GM19324 (cell line): ENCODE measurements around the gene TCF7L1.
"Not testable (repeated sequence)": the region's sequence is repeated elsewhere in the genome, so short reads cannot be mapped to it uniquely, and the experiment has no call there.

ENCODE experiments used
- ATAC-seq: cut with Tn5 transposase; IDR thresholded peaks from one replicate; pipeline ENCODE4 v1.9.1; 2021; ENCODE audit warnings: mild to moderate bottlenecking, moderate library complexity; ENCODE audit not compliant: unreplicated experiment, low FRiP score

The TCF7L1 gene, protein sequence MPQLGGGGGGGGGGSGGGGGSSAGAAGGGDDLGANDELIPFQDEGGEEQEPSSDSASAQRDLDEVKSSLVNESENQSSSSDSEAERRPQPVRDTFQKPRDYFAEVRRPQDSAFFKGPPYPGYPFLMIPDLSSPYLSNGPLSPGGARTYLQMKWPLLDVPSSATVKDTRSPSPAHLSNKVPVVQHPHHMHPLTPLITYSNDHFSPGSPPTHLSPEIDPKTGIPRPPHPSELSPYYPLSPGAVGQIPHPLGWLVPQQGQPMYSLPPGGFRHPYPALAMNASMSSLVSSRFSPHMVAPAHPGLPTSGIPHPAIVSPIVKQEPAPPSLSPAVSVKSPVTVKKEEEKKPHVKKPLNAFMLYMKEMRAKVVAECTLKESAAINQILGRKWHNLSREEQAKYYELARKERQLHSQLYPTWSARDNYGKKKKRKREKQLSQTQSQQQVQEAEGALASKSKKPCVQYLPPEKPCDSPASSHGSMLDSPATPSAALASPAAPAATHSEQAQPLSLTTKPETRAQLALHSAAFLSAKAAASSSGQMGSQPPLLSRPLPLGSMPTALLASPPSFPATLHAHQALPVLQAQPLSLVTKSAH

DNA sequence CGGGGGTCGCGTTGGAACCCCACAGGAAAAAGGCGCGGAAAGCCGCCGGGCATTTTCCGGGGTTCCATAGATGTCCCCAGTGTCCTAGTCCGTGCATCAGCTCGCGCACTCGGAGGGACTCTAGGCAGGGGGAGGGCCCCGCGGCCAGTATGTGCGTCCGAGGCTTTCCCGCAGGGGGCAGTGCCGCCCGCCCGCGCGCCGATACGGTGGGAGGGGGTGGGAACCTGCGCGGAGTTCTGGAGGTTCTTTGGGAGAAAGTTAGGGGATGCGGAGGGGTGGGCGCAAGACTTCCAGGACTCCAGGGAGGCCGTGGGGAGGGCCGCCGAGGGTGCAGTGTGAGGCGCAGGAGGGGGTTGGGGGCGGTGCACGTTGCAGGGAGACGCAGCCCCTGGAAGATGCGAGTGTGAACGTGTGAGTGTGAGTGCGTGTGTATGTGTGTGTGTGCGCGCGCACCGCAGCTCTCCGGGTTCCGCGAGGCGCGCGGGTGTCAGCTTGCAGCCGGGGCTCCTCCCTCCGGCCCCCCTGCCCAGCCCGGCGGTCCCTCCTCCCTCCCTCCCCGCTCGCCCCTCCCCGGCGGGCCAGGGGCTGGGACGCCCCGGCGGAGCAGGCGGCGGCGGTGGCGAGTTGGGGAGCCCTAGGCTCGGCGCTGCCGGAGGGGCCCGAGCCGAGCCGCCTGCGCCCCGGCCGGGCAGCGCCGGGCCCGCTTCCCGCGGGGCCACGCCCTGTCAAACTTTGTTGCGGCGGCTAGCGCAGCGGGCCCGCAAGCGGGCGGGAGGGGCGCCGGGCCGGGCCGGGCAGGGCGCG, at the start of gene TCF7L1:
TSS of gene TCF7L1 (plus strand) at position 559 of the 804 bp plus-strand sequence. CDS start 293 bp downstream, outside the sequence.
- ATAC-seq, result no peak

GRCh38 chr2:85085563-85085962, 47.6 kb upstream of the TCF7L1 start:
- no peak for ATAC-seq

DNA sequence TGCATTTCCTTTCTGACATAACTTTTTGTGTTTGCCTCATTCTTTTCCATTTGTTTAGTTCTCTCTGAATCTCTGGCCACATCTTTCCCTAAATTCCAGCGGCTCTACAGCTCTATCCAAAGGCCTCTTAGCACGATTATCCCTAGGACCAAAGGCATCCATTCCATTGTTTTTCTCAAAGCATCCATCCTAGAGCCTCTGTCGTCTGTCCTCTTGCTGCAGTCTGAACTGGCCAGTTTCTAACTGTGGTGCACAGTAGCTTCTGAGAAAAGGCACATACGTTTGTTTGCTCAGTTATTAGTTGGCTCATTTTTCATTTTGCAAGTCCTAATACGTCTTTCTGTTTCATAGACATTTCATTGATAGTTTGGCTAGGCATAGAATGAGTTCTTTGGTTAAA, 45.7 kb upstream of the TCF7L1 start:
- ATAC-seq, result no peak

GRCh38 chr2:85088921-85089320, 44.3 kb upstream of the TCF7L1 start:
- no peak for ATAC-seq

DNA sequence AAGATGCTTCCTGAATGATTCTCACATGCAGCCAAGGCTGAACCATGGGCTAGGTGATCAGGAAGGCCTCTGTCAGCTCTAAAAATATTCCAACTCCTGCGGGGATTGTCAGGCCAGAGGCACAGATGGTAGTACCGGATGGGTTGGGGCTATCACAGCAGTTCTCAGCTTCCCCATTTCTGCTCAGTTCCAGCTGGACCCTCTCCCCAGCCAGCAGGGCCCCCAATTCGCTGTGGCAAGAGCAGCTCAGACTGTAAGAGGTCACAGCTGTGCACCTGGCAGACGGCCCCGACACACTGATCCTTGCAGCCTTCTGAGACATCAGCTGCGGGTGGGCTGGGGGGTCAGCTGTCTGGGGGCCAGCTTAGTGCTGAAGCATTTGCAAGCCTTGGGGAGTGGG, 43.6 kb upstream of the TCF7L1 start:
- no peak for ATAC-seq

DNA sequence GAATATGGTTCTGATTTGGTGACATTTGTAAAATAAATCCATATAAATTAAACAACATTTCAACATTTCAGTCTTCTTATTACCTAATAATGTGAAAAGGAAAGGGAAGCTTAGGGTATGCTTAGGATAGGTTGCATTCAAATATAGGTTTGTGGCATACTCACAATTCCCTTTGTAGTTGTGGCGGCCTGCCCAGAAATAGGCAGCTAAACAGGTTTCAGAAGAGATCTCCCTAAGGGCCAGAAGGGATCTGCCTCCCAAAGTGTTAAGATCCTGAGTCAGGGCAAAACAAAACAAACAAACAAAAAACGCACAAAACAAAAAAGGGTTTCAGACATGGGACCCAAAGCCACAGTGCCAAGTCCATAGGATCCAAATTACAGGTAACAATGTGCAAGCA, 41.4 kb upstream of the TCF7L1 start:
- no peak for ATAC-seq

GRCh38 chr2:85095094-85095493, 38.1 kb upstream of the TCF7L1 start:
- no peak for ATAC-seq

- ATAC-seq, result no peak
Observed at GRCh38 chr2:85096616-85097015, 36.6 kb upstream of the TCF7L1 start.

DNA sequence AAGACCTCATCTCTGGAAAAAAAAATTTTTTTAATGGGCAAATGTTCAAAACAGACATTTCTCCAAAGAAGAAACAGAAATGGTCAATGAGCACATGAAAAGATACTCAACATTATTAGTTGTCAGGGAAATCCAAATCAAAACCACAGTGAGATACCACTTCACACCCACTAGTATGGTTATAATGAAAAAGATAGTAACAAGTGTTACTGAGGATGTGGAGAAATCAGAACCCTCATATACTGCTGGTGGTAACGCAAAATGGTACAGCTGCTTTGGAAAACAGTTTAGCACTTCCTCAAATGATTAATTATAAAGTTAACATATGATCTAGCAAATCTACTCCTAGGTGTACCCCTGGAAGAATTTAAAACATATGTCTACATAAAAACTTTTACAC, 29.0 kb upstream of the TCF7L1 start:
- ATAC-seq, result no peak

DNA sequence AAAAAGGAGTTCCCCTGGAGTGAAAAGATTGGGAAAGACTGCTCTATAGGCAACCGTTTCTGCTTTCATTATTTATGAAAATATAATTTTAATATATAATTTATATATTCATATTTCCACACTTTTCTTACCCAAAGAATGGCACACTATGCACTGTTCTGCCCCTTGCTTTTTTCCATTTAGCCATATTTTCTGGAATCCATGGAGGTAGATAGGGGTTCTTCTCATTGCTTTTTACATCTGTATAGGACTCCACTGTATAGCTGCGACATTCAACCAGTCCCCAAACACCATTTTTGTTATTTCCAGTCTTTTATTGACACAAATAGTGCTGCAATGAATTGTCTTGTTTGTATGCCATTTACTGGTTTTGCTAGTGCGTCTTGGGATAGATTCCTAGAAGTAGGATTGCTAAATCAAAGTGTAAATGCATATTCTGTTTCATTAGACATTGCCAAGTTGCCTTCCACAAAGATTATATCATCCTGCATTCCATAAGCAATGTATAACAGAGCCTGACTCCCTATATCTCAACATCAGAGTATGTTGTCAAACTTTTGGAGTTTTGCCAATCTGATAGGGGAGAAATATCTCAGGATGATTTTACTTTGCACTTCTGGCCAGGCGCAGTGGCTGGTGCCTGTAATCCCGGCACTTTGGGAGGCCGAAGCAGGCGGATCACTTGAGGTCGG, 26.6 kb upstream of the TCF7L1 start:
- ATAC-seq, result no peak

DNA sequence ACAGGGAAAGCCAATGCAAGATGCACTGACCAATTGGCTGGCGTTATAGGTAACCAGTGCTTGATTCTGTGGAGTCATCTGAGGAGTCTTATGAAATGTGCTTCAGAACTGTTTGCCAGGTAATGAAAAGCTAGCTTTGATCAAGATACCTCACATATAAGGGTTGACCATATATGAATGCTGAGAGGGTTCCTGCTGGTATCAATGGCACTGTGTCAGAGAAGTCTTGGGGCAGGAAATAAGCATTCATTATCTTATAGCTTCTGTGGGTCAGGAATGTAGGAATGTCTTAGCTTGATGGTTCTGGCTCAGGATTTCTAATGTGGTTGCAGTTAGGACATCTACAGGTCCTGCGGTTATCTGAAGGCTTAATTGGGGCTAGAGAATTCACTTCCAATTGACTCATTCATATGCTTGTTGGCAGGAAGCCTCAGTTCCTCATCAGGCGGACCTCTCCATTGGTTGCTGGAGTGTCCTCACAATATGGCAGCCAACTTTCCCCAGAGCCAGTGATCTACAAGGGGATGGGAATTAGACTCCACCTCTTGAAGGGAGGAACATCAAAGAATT, 22.1 kb upstream of the TCF7L1 start:
- ATAC-seq, result no peak

- no peak for ATAC-seq
Observed at GRCh38 chr2:85111819-85112281, 21.3 kb upstream of the TCF7L1 start.

- no peak for ATAC-seq
Observed at GRCh38 chr2:85112906-85113625, 20.1 kb upstream of the TCF7L1 start.

DNA sequence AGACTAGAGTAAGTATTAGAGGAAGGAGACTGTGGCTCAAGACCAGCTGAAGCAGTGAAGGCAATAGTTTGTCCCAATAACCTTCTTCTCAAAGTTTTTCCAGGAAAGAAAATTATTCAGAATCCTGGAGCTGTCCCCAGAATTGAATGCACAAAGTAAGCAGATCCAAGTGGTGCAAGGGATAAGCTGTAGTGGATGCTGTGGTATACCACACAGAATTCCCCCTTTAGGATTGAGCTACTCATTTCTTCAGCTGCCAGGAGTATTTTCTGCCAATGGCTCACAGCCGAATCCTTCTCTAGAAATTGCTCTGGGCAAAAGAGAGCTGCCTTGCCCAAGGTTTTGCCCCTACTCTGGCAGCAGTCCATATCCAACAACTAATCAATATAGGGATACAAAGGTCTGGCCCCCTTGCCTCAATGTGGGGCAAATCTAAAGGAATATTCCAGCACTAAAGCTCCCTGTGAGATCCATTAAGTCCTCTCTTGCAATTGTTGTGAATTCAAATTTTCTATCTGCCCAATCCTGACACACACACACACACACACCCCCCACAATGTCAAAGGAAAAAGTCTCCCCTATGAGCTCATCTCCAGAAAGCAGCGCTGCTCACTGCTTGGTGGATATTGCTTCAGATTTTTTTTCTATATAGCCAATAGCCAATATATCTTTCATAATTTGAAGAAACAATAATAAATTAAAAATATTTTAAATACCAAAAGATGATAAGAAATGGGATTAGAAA, 18.4 kb upstream of the TCF7L1 start:
- no peak for ATAC-seq

- no peak for ATAC-seq
Observed at GRCh38 chr2:85116207-85116606, 17.0 kb upstream of the TCF7L1 start.

GRCh38 chr2:85119900-85120299, 13.3 kb upstream of the TCF7L1 start:
- no peak for ATAC-seq

- ATAC-seq, result no peak
Observed at GRCh38 chr2:85120363-85120762, 12.8 kb upstream of the TCF7L1 start.

GRCh38 chr2:85126462-85126861, 6.7 kb upstream of the TCF7L1 start:
- ATAC-seq, result not testable (repeated sequence)

GRCh38 chr2:85129861-85130260, 3.3 kb upstream of the TCF7L1 start:
- no peak for ATAC-seq
